Right lobe of liver (tissue), 4 donors: Measurements from ENCODE around the gene RPTOR.

ENCODE experiments used
- POLR2A ChIP-seq: fragments of 450-650 bp; IDR thresholded peaks from one replicate; pipeline ENCODE4 v1.6.1; 2017; ENCODE audit warnings: antibody characterized with exemption, mild to moderate bottlenecking
- TF ChIP-seq, protein P1 (sequence below), 4 donors: fragments of 200-600 bp in 3 of 4; fragments of 450-650 bp in 1 of 4; IDR thresholded peaks; one replicate each; pipeline versions ENCODE4 v1.5.1 to v1.8.0; 2016 to 2022; ENCODE audit warnings: antibody characterized with exemption in 4 of 4, mild to moderate bottlenecking in 2 of 4
- donor health status: DM: no; HTN: no; CAD: no.
- donor health status: DM: no; HTN: no; CAD: no.
- donor health status: DM: no; HTN: yes; CAD: no.

DNA sequence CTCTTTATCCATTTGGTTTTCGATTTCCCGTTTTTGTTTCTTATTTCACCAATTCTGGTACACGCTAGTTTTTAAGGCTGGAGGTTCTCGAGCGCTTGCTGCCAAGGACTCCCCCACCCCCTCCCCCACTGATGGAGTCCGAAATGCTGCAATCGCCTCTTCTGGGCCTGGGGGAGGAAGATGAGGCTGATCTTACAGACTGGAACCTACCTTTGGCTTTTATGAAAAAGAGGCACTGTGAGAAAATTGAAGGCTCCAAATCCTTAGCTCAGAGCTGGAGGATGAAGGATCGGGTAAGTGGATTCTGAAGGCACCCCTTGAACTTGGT, 825 bp downstream of the RPTOR start:
- TF ChIP-seq, protein P1, sequence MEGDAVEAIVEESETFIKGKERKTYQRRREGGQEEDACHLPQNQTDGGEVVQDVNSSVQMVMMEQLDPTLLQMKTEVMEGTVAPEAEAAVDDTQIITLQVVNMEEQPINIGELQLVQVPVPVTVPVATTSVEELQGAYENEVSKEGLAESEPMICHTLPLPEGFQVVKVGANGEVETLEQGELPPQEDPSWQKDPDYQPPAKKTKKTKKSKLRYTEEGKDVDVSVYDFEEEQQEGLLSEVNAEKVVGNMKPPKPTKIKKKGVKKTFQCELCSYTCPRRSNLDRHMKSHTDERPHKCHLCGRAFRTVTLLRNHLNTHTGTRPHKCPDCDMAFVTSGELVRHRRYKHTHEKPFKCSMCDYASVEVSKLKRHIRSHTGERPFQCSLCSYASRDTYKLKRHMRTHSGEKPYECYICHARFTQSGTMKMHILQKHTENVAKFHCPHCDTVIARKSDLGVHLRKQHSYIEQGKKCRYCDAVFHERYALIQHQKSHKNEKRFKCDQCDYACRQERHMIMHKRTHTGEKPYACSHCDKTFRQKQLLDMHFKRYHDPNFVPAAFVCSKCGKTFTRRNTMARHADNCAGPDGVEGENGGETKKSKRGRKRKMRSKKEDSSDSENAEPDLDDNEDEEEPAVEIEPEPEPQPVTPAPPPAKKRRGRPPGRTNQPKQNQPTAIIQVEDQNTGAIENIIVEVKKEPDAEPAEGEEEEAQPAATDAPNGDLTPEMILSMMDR (IDR thresholded peaks at IDR 0.05) = no peak
- no peak for TF ChIP-seq POLR2A
